Fibroblast of the aortic adventitia (primary cell): ENCODE measurements around the gene NEURL4. TPM values are rescaled to one million over a fixed set of nuclear protein-coding genes. Genes with fewer than 3 reads are reported as not detected.
A peak's percentile ranks its signal among the peaks of the same experiment; 100 is the strongest.

ENCODE experiments used
- DNase-seq: peaks from one replicate; pipeline ENCODE4 v3.0.0-alpha.2; 2010; ENCODE audit warnings: low read depth
- H3K4me3 ChIP-seq: 2 replicates; pipeline ENCODE4 v1.5.1; 2011; ENCODE audit warnings: low read depth, mild to moderate bottlenecking, control low read depth, low read length, moderate library complexity
- CTCF ChIP-seq: IDR thresholded peaks from 2 replicates; pipeline ENCODE4 v1.5.1; 2011; ENCODE audit warnings: mild to moderate bottlenecking, low read length, control low read depth, inconsistent platforms; ENCODE audit not compliant: insufficient read depth
- total RNA-seq: library from RNA; depleted of rRNA; stranded (reverse); fragments of >200 nt; gene quantifications from 2 replicates; pipeline ENCODE4 v1.2.3, GENCODE V29; 2012; ENCODE audit warnings: low replicate concordance

The NEURL4 gene
- total RNA-seq, 1 donor = 17.4 TPM

GRCh38 chr17:7363311-7363710, 34.2 kb upstream of the NEURL4 start:
- H3K4me3 ChIP-seq = no peak overlapping the region
- no peak for TF ChIP-seq CTCF
- no peak for DNase-seq

GRCh38 chr17:7361906-7362305, 32.8 kb upstream of the NEURL4 start:
- no peak overlapping the region for H3K4me3 ChIP-seq
- no peak for TF ChIP-seq CTCF
- DNase-seq = no peak

GRCh38 chr17:7357381-7357780, 28.2 kb upstream of the NEURL4 start:
- DNase-seq = no peak
- H3K4me3 ChIP-seq = no peak overlapping the region
- TF ChIP-seq CTCF = no peak

- no peak overlapping the region for H3K4me3 ChIP-seq
- no peak for DNase-seq
These were observed 27.6 kb upstream of the NEURL4 start for GRCh38 chr17:7356756-7357155.

GRCh38 chr17:7356072-7356549, 27.0 kb upstream of the NEURL4 start:
- TF ChIP-seq CTCF = peak; percentile 84
- no peak overlapping the region for H3K4me3 ChIP-seq
- peak; percentile 66 for DNase-seq

More at GRCh38 chr17:7356756-7357155, 27.6 kb upstream of the NEURL4 start:
- no peak for TF ChIP-seq CTCF

GRCh38 chr17:7355573-7355972, 26.4 kb upstream of the NEURL4 start:
- no peak for TF ChIP-seq CTCF
- no peak for DNase-seq
- no peak overlapping the region for H3K4me3 ChIP-seq

GRCh38 chr17:7355053-7355452, 25.9 kb upstream of the NEURL4 start, which contains the start of gene TMEM95:
TMEM95 (plus strand) TSS chr17:7355156; CDS start chr17:7355205, 49 bp downstream.
- no peak for TF ChIP-seq CTCF
- DNase-seq = peak; percentile 37
- H3K4me3 ChIP-seq = peak within 1 kb of the TSS; percentile 88
